HepG2 (cell line): ENCODE measurements around the gene SNX30.

Source experiments
- FOXO1 ChIP-seq: sonication (generic); formaldehyde crosslinking; IDR thresholded peaks from 2 replicates; pipeline ENCODE4 v1.4.0; 2020; ENCODE audit warnings: missing genetic modification reagents
- GMEB1 ChIP-seq: sonication (generic); formaldehyde crosslinking; IDR thresholded peaks from 2 replicates; pipeline ENCODE4 v1.5.1; 2020; ENCODE audit warnings: missing genetic modification reagents, mild to moderate bottlenecking, borderline replicate concordance
- ZBTB34 ChIP-seq: sonication (generic); formaldehyde crosslinking; IDR thresholded peaks from 2 replicates; pipeline ENCODE4 v1.8.0; 2022; ENCODE audit warnings: mild to moderate bottlenecking, missing genetic modification reagents

- TF ChIP-seq FOXO1 (CRISPR knock-in tag) = no peak
- TF ChIP-seq ZBTB34 (CRISPR knock-in tag) = no peak
- TF ChIP-seq GMEB1 (CRISPR knock-in tag) = peak; percentile 72
Observed at GRCh38 chr9:112717661-112718331, 32.8 kb upstream of the SNX30 start, which contains the start of gene INIP.
